ENCODE measurements around the gene CTTNBP2NL.

The CTTNBP2NL gene

GRCh38 chr1:112509005-112509659 is 113.1 kb downstream of the CTTNBP2NL start:
- peak; percentile 15 to 18 for DNase-seq

- DNase-seq, result no peak
Measured at GRCh38 chr1:112509660-112510178, 113.7 kb downstream of the CTTNBP2NL start.

DNA sequence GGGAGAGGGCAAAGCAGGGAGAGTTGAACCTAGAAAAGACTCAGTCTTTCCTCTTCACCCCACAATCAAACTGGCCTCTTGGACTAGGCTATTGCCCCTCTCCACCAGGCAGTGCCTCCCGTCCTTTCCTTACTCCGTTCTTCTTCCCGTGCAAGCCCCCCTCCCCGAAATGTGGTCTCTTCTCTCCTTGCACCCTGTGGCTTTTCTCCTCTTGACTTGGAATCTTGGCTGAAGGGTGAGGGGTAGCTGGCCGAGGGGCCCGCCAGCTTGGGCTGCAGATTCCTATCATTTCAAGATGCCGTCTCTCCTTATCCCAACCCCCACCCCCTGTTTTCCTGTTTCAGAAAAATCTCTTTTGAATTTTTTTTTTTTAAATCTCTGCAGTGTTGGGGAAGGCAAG is 114.3 kb downstream of the CTTNBP2NL start:
- no peak for DNase-seq
